ENCODE measurements around the gene TIPIN. TPM values are rescaled to one million over a fixed set of nuclear protein-coding genes. Genes with fewer than 3 reads are reported as not detected.

The TIPIN gene
- total and polyA plus RNA-seq, 2 of the 8 experiments (the other 6 are each of a cell fraction or from before 2014, with no cell fraction given), result 8.5 to 24.7 TPM

DNA sequence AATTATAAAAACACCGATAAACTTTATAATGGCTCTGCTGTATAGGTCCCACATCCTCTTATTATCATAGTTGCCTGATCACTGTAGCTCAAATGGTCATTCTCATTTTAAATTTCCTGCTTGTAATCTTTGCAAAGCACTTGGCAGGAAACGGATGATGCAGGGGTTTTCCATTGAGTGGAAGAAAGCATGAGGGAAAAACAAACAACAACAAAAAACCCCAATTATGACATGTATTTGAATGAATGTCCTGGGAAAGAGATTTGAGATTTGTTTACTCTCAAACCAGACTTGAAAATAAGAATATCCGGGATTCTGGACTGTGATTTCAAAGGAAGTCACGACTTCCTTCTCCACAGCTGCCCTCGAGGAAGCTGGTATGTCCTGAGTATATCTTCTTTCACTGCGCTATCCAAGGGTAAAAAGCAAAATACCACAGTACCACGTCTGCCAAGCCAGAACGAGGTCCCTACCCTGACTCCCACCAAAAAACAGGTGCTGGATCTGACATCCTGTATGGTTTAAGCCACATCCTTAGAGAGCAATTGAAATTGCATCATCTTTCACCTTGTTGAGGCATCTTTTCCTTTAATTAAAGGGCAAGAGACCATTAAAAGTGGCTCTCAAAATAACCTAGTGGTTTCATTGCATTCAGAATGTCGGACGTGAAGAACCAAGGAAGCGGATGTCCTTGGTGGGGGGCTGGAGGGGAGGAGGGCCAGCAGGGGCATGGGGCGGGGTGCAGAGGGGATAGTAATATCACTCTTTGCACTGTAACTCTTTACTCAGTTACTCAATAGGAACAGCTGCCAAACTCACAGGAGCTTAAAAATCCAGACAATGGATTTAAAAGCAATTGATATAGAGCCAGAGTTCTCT, 13.5 kb upstream of the TIPIN start (continued):
- TF ChIP-seq BRCA1 (IDR thresholded peaks at IDR 0.05; ENCODE audit: low read depth, low read length), result no peak
- TF ChIP-seq SIN3A (conservative IDR thresholded peaks at IDR 0.05 in 1 of 2, IDR thresholded peaks at IDR 0.05 in 1 of 2; ENCODE audit: low read depth in 1 of 2, low read length in 2 of 2), result no peak
- no peak for TF ChIP-seq SP2 (IDR thresholded peaks at IDR 0.05; ENCODE audit: low read length)
- TF ChIP-seq CBX8 (IDR thresholded peaks at IDR 0.05; ENCODE audit: borderline replicate concordance, low read depth, low read length), result no peak
- TF ChIP-seq YY1 (IDR thresholded peaks at IDR 0.05; ENCODE audit: low read depth, low read length), result no peak
- TF ChIP-seq EP300 (IDR thresholded peaks at IDR 0.05; ENCODE audit: borderline replicate concordance in 1 of 2, low read depth in 2 of 2, low read length in 2 of 2), result no peak
